Smooth muscle cell of the coronary artery (primary cell): Measurements from ENCODE around the gene SYNGAP1. TPM values are rescaled to one million over a fixed set of nuclear protein-coding genes. Genes with fewer than 3 reads are reported as not detected.

ENCODE experiments used
- total RNA-seq: library from RNA; depleted of rRNA; stranded (reverse); fragments of >200 nt; gene quantifications from 2 replicates; pipeline ENCODE4 v1.2.3, GENCODE V29; 2014; ENCODE audit warnings: low replicate concordance

The SYNGAP1 gene
- total RNA-seq = 1.7 and 3.2 TPM in 2 replicates

DNA sequence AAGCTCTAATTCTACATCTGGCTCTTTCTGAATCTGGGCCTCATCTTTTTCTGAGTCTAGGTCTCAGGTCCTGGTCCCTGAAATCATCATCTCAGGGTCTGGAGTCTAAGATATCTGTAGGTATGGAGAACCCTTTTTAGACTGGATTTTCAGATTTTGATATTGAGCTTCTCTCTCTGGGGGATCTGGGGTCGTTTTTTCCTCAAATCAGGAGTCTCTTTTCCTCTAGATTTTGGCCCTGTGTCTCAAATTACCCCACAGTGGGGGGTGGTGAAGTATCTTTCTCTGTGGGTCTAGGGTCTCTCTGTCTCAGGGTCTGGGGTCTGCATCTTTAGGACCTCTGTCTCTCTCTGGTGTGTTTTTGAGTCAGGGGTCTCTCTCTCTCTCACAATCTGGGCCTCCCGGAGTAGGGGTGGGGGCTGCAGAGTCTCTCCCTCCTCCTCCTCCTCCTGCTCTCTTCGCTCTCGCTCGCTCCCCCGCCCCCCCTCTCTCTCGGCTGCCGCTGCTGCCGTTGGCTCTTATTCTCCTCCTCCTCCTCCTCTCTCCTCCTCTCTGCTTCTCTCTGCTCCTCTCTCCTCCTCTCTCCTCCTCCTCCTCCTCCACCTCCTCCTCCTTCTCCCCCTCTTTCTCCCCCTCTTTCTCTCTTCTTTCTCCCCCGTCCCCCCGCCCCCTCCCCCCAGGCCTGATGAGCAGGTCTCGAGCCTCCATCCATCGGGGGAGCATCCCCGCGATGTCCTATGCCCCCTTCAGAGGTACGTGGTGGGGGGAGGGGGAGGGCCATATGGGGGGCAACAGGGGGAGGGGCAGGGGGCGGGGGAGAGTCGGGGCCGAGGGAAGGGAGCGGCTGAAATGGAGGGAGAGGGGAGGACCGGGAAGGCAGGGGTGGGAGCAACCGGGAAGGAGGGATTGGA lies at the start of gene SYNGAP1:
TSS of gene SYNGAP1 (plus strand) at position 486 of the 911 bp plus-strand sequence. CDS start at position 686, 200 bp downstream.

DNA sequence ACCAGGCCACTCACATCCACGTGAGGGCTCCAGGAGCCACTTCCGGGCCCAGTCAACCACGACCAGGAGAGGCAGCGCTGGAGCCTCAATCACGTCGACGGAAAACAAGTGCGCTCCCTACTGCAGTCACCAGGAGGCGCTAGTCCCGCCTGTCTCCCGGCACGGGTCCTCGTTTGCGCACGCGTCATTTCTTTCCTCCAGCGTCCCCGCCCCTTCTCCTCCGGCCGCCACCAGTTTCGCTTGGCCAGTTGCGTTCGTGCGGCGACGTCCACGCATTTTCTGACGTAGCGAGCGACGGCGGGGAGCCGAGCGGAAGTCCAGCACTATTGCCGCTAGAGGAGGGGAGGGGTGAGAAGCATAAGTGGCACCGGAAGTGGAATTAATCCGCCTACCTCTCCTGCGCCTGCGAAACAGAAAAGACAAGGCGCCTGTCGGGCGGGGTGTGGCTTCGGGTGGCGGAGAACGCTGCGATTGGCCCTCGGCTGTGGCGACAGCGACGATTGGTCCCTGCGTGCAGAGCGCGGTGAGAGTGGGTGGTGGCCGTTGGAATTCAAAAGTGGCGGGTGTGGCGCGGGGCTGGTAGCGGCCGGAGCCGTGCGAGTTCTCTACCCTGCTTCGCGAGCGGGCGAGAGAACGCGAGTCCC lies 28.5 kb upstream of the SYNGAP1 start, which contains the start of gene KIFC1:
TSS of gene KIFC1 (plus strand) at position 546 of the 644 bp plus-strand sequence. CDS start 163 bp downstream, outside the sequence.

DNA sequence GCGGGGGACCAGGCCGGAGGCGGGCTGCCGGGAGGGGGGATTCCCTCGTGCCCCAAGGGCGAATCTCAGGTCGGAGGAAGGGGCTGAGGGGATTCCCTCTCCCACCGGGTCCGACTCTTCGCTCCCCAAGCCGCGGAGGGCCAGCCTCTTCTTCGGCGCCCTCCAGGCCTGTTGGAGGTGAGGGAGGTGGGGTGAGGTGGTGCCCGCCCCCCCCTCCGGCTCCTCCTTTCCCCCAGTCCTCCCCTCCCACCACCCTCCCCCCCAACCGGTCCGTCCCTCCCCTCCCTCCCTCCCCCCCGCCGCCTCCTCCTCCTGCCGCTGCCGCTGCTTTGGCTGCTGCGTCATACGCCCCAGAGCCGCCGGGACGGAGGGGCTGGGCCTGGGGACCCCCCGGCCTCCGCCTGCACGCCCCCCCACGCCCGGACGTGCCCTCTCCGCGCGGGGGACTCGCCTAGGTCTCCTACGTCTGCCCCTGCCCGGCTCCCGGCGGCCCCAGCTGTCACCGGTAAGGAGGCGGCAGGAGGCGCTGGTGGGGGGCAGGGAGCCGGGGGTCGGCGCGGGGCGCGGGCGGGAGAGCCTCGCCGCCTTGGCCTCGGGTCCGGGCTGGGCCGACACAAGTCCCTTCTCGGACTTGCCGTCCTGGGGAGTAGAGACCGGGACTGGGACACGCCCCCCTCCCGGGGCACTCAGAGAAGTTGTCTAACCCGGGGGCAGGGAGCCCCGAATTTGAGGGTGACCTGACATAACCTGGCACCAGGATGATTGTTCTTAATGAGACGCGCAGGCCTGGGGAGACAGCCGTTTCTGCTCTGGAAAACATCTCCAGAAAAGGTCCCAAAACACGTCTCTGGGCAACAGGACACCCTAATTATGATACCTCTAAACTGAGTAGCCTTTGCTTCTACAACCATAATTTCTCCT lies 8.9 kb upstream of the SYNGAP1 start, which contains the start of gene PHF1:
TSS of gene PHF1 (plus strand) at position 304 of the 921 bp plus-strand sequence. CDS start 1,250 bp downstream, outside the sequence.

GRCh38 chr6:33417903-33418689 lies 1.8 kb upstream of the SYNGAP1 start, which contains the start of gene CUTA:
Gene CUTA, minus strand, starts transcription at chr6:33418107. Its CDS starts 107 bp downstream, at chr6:33418000.

DNA sequence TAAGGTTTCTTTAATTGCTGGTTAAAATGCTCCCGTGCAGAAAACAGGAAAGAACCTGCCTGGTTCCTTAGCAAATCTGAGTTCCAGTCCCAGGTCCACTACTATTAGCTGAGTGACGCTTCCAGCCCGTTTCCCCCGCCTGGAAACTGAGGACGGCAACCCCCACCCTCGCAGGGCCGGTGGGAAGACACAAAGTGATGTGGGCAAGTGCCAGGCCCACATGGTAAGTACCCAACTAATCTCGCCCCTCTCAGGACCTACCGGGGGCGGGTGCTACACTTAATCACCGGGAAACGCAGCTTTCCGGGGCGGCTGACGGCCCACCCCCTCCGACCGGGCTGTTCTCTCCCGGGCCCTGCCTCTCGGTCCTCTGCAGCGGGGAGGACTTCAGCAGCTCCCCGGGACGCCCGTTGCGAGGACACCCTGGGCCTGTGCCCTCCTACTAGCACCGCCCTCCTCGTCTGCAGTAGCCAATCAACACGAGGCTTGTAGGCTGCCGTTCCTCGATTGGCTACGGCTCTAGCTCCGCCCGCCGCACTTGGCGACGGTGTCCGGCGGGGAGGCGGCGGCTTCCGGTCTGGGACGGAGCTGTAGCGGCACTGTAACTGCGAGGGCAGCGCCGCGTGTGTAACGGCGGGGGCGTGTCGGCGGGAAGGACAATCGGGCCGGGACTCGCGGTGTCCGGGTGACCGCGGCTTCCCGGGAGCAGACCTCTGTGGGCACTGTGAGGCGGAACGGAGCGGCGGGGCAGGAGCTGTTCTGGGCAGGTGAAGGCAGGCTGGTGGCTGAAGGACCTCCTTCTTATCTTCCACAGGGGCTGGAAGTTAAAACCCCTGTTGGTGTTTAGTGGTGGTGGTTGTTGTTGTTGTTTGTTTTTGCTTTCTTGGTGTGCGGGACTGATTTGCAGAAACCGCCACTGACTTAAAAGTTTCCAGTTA lies 34.4 kb downstream of the SYNGAP1 start, which contains the start of gene ZBTB9:
TSS of gene ZBTB9 (plus strand) at position 568 of the 938 bp plus-strand sequence. CDS start 525 bp downstream, outside the sequence.

Other genes with a start within 250 kb of the SYNGAP1 start
- gene COL11A2, start 227.6 kb upstream of the SYNGAP1 start, total RNA-seq = 0.08 and 0.12 TPM in 2 replicates
- gene RXRB, start 219.4 kb upstream of the SYNGAP1 start, total RNA-seq = 22.0 and 28.2 TPM in 2 replicates
- gene SLC39A7, start 219.2 kb upstream of the SYNGAP1 start, total RNA-seq = 105 and 195 TPM in 2 replicates
- gene HSD17B8, start 215.4 kb upstream of the SYNGAP1 start, total RNA-seq = 6.0 and 7.4 TPM in 2 replicates
- 33.6 and 35.0 TPM in 2 replicates for gene RING1, start 211.6 kb upstream of the SYNGAP1 start, total RNA-seq
- gene VPS52, start 148.2 kb upstream of the SYNGAP1 start, total RNA-seq = 30.5 and 41.0 TPM in 2 replicates
- gene RPS18, start 148.0 kb upstream of the SYNGAP1 start, total RNA-seq = 6,473 and 12,642 TPM in 2 replicates
- 2.6 and 5.0 TPM in 2 replicates for gene B3GALT4, start 142.9 kb upstream of the SYNGAP1 start, total RNA-seq
- 112 and 115 TPM in 2 replicates for gene WDR46, start 130.8 kb upstream of the SYNGAP1 start, total RNA-seq
- gene PFDN6, start 130.5 kb upstream of the SYNGAP1 start, total RNA-seq = 30.9 and 45.7 TPM in 2 replicates
- 12.6 and 21.9 TPM in 2 replicates for gene RGL2, start 121.1 kb upstream of the SYNGAP1 start, total RNA-seq
- 24.9 and 45.6 TPM in 2 replicates for gene TAPBP, start 106.0 kb upstream of the SYNGAP1 start, total RNA-seq
- gene ZBTB22, start 102.3 kb upstream of the SYNGAP1 start, total RNA-seq = 18.6 and 24.5 TPM in 2 replicates
- gene DAXX, start 97.1 kb upstream of the SYNGAP1 start, total RNA-seq = 31.6 and 58.4 TPM in 2 replicates
- 0.35 and 6.0 TPM in 2 replicates for gene KIFC1, start 28.2 kb upstream of the SYNGAP1 start, total RNA-seq
- 12.4 and 17.4 TPM in 2 replicates for gene PHF1, start 9.1 kb upstream of the SYNGAP1 start, total RNA-seq
- 95.1 and 135 TPM in 2 replicates for gene CUTA, start 2.0 kb upstream of the SYNGAP1 start, total RNA-seq
- gene ZBTB9, start 34.5 kb downstream of the SYNGAP1 start, total RNA-seq = 3.5 and 5.8 TPM in 2 replicates
- gene BAK1, start 160.2 kb downstream of the SYNGAP1 start, total RNA-seq = 10.5 and 19.7 TPM in 2 replicates
- 14.4 and 42.9 TPM in 2 replicates for gene ITPR3, start 201.3 kb downstream of the SYNGAP1 start, total RNA-seq